Heart left ventricle (tissue), 13 donors: ENCODE results near the gene C2orf80.

Source experiments
- POLR2A ChIP-seq, 2 donors: fragments of 450-650 bp; IDR thresholded peaks; one replicate each; pipeline ENCODE4 v1.6.1; 2017; ENCODE audit warnings: antibody characterized with exemption in 2 of 2, mild to moderate bottlenecking in 2 of 2, moderate library complexity in 2 of 2
- TF ChIP-seq, protein P1 (sequence below), 12 donors: fragments of 200-600 bp; sonication (generic) in 4 of 12; IDR thresholded peaks; one replicate each; pipeline versions ENCODE4 v1.5.0 to v1.8.0; 2018 to 2022; ENCODE audit warnings: antibody characterized with exemption in 12 of 12, mild to moderate bottlenecking in 5 of 12
- donor health status: ischemic (EF 13 %, LVEDD 7.1; RV severe dilation, severe dysfunction).
- donor health status: DM: no; HTN: yes; CAD: no.
- donor health status: DM: no; HTN: no; CAD: no.
- donor health status: ischemic (EF 25% LVEDD 6.9; RV normal size, moderate dysfunction).
- donor health status: ischemic (EF 25% LVEDD 5.7; RV mildly dilated, moderate dysfunction).
- donor health status: ischemic (EF 35%, LVEDD 5.7; RV mildly dilated, moderate dysfunction).
- donor health status: nonischemic (EF 11% LVEDD 7.7; RV severe dilation, severe dysfunction).
- donor health status: DM: yes; HTN: yes; CAD: no.
- donor health status: PGD.
- donor health status: ischemic (EF 29% LVEDD 5.4; RV normal size, mild dysfunction).
- donor health status: nonischemic (EF 23%, LVEDD 6.1; RV moderate dilation, normal function).

- TF ChIP-seq, protein P1, sequence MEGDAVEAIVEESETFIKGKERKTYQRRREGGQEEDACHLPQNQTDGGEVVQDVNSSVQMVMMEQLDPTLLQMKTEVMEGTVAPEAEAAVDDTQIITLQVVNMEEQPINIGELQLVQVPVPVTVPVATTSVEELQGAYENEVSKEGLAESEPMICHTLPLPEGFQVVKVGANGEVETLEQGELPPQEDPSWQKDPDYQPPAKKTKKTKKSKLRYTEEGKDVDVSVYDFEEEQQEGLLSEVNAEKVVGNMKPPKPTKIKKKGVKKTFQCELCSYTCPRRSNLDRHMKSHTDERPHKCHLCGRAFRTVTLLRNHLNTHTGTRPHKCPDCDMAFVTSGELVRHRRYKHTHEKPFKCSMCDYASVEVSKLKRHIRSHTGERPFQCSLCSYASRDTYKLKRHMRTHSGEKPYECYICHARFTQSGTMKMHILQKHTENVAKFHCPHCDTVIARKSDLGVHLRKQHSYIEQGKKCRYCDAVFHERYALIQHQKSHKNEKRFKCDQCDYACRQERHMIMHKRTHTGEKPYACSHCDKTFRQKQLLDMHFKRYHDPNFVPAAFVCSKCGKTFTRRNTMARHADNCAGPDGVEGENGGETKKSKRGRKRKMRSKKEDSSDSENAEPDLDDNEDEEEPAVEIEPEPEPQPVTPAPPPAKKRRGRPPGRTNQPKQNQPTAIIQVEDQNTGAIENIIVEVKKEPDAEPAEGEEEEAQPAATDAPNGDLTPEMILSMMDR (IDR thresholded peaks at IDR 0.05), result no peak
- TF ChIP-seq POLR2A (IDR thresholded peaks at IDR 0.05), result no peak
Measured at GRCh38 chr2:208208335-208209085, 18.7 kb upstream of the C2orf80 start.
